Gastrocnemius medialis (tissue), 4 donors: Measurements from ENCODE around the gene MAP3K5. TPM values are rescaled to one million over a fixed set of nuclear protein-coding genes. Genes with fewer than 3 reads are reported as not detected.

Source experiments
- ATAC-seq, 2 donors: fragments of 150-250 bp; one replicate each; pipeline ENCODE4 v1.9.1; 2016
- DNase-seq, 2 donors: peaks; one replicate each; pipeline ENCODE4 v3.0.0-alpha.2; 2019
- H3K27ac ChIP-seq, 4 donors: fragments of 200-600 bp; sonication (generic); 1 replicate in 1 of 4; 2 replicates in 3 of 4; pipeline ENCODE4 v1.5.1; 2016 to 2018; ENCODE audit warnings: mild to moderate bottlenecking in 2 of 4, moderate library complexity in 1 of 4
- H3K27me3 ChIP-seq, 3 donors: fragments of 200-600 bp; sonication (generic) in 2 of 3; 1 replicate in 1 of 3; 2 replicates in 2 of 3; pipeline versions ENCODE4 v1.5.1 to v1.6.0; 2016 to 2019; ENCODE audit warnings: mild to moderate bottlenecking in 1 of 3, moderate library complexity in 1 of 3
- H3K36me3 ChIP-seq, 2 donors: fragments of 200-600 bp; sonication (generic) in 1 of 2; one replicate each; pipeline ENCODE4 v1.5.1; 2017 to 2018
- H3K4me1 ChIP-seq, 2 donors: fragments of 200-600 bp; sonication (generic) in 1 of 2; one replicate each; pipeline ENCODE4 v1.5.1; 2016 to 2017; ENCODE audit warnings: mild to moderate bottlenecking in 2 of 2
- H3K4me3 ChIP-seq, 4 donors: fragments of 200-600 bp; sonication (generic) in 3 of 4; 1 replicate in 1 of 4; 2 replicates in 3 of 4; pipeline ENCODE4 v1.5.1; 2016 to 2019; ENCODE audit warnings: mild to moderate bottlenecking in 2 of 4
- H3K9me3 ChIP-seq, 3 donors: fragments of 200-600 bp; sonication (generic) in 2 of 3; 1 replicate in 1 of 3; 2 replicates in 2 of 3; pipeline ENCODE4 v1.5.1; 2016 to 2019
- POLR2A ChIP-seq, 2 donors: fragments of 450-650 bp; IDR thresholded peaks; one replicate each; pipeline ENCODE4 v1.6.1; 2017; ENCODE audit warnings: antibody characterized with exemption in 2 of 2, mild to moderate bottlenecking in 2 of 2, moderate library complexity in 2 of 2
- in situ Hi-C, 4 donors: fragments of 200-750 bp; cut with MboI; loops; one replicate each; pipeline versions ENCODE4 v1.15.0 to v1.8.0; 2017; ENCODE audit warnings: low sequenced_read_pairs in 4 of 4
- intact Hi-C: fragments of 100-400 bp; cut with DNase I; formaldehyde crosslinking; loops from one replicate; pipeline ENCODE4 v1.15.1; 2023; ENCODE audit warnings: low total_unique reads
- total RNA-seq, 4 donors: library from RNA; depleted of rRNA; stranded (reverse); fragments of >200 nt; gene quantifications; one replicate each; pipeline versions ENCODE4 v1.1.0 to v1.2.3, GENCODE V29; 2016
- TF ChIP-seq, protein P1 (sequence below), 5 experiments: fragments of 450-650 bp in 3 of 5; fragments of 200-600 bp in 2 of 5; sonication (generic) in 2 of 5; IDR thresholded peaks in 4 of 5; conservative IDR thresholded peaks in 1 of 5; 1 replicate in 4 of 5; 2 replicates in 1 of 5; pipeline ENCODE4 v1.5.1; 2016 to 2019; ENCODE audit warnings: antibody characterized with exemption in 5 of 5, mild to moderate bottlenecking in 3 of 5, moderate library complexity in 3 of 5

MAP3K5 gene
- total RNA-seq, 4 donors from 2014 or later = 2.9 to 46.9 (median 4.9) TPM

DNA sequence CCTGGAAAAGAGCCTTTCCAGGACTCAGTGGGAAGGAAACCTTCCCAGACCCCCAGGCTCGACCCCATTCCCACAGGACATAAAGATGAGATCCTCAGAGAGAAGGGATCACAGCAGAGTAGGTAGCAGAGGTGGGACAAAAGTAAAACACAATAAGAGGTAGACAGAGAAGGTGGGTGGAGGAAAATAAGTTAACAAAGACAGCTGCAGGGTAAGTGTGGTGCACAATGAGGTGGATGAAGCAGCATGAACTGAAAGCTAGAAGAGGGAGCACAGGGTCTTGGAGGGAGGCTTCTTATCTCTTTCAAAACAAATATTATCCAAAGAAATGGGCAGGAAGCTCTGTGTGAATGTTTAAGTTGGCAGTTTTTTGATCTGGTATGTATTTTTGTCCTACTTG, 228.1 kb downstream of the MAP3K5 start:
- TF ChIP-seq, protein P1, sequence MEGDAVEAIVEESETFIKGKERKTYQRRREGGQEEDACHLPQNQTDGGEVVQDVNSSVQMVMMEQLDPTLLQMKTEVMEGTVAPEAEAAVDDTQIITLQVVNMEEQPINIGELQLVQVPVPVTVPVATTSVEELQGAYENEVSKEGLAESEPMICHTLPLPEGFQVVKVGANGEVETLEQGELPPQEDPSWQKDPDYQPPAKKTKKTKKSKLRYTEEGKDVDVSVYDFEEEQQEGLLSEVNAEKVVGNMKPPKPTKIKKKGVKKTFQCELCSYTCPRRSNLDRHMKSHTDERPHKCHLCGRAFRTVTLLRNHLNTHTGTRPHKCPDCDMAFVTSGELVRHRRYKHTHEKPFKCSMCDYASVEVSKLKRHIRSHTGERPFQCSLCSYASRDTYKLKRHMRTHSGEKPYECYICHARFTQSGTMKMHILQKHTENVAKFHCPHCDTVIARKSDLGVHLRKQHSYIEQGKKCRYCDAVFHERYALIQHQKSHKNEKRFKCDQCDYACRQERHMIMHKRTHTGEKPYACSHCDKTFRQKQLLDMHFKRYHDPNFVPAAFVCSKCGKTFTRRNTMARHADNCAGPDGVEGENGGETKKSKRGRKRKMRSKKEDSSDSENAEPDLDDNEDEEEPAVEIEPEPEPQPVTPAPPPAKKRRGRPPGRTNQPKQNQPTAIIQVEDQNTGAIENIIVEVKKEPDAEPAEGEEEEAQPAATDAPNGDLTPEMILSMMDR (IDR thresholded peaks at IDR 0.05 in 4 of 5, conservative IDR thresholded peaks at IDR 0.05 in 1 of 5) = no peak
- Histone ChIP-seq H3K4me1 (no peaks in the 10 kb centered on the region), H3K4me3 (no peak overlapping the region), H3K36me3 (peaks cover 0 to 5% of the 10 kb centered on the region in 2 donors), H3K27me3 (no peaks in the 10 kb centered on the region), H3K27ac (no peak overlapping the region), H3K9me3 (no peaks in the 10 kb centered on the region)
- intact Hi-C loops (no loop called here), in situ Hi-C loops (no loop called here)
- DNase-seq (no peak), ATAC-seq (no peak)

DNA sequence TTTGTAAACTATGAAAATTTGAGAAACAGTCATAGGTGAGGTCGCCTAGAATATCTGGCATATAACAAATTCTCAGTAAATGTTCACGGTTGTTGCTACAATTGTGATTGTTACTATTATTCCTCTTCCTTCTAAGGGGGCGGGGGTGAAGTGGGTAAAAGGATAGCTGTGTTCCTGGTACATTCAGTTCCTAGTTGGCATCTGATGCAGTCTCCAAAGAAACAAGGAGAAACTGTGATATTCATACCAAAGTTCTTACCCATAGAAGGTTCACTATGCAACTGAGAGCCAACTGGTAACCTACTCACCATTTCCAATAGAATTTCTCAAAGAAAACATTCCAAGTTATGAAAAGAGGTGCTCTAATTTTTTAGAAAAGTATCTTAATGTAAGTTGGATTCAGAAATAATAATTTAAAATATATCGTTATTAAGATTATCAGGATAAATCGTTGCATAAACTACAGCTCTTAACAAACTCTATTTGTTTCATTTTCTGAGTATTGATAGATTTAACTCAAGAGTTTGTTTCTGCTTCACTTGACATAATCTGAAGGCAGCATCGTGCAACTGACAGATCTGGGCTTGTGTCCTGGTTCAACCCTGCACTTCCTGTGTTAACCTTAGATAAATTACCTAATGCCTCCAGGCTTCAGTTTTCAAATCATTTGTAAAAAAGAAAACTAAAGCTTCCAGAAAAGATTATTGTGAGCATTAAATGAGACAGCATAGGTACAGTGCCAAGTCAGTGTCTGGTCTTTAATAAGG, 228.7 kb downstream of the MAP3K5 start:
- Histone ChIP-seq H3K27ac (no peak overlapping the region), H3K27me3 (no peaks in the 10 kb centered on the region), H3K36me3 (peaks cover 0 to 11% of the 10 kb centered on the region in 2 donors), H3K4me1 (no peaks in the 10 kb centered on the region), H3K4me3 (no peak overlapping the region), H3K9me3 (no peaks in the 10 kb centered on the region)
- ATAC-seq = no peak
- in situ Hi-C loops (no loop called here), intact Hi-C loops (no loop called here)
- no peak for DNase-seq
- TF ChIP-seq POLR2A (IDR thresholded peaks at IDR 0.05) = no peak
- TF ChIP-seq, protein P1 (IDR thresholded peaks at IDR 0.05 in 4 of 5, conservative IDR thresholded peaks at IDR 0.05 in 1 of 5) = no peak

DNA sequence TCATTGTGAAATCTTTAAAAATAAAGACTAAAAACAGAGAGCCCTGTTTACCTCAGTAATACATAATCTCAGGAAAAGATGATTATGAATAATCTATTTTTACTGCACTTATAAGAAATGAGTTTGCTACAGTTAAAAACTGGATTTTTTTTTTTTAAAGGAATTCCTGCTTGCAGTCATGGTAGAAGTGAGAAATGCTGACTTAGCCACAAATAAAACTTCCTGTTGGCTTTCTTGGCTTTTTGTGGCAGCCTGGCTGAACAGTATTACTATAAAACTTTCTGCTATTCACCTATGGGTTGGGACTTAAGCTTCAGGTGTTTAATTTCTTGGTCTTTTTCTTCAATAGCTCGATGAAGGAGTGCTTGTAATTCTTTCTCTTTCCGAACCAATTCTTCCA, 230.1 kb downstream of the MAP3K5 start:
- DNase-seq (no peak), ATAC-seq (no peak)
- H3K4me3 ChIP-seq = no peak overlapping the region
- intact Hi-C loops (no loop called here), in situ Hi-C loops (no loop called here)
- TF ChIP-seq POLR2A (IDR thresholded peaks at IDR 0.05) = no peak
- TF ChIP-seq, protein P1 (IDR thresholded peaks at IDR 0.05 in 4 of 5, conservative IDR thresholded peaks at IDR 0.05 in 1 of 5) = no peak
- no peaks in the 10 kb centered on the region for H3K9me3 ChIP-seq
- no peaks in the 10 kb centered on the region for H3K4me1 ChIP-seq
- H3K27ac ChIP-seq = no peak overlapping the region
- no peaks in the 10 kb centered on the region for H3K27me3 ChIP-seq
- peaks cover 0 to 25% of the 10 kb centered on the region in 2 donors for H3K36me3 ChIP-seq

DNA sequence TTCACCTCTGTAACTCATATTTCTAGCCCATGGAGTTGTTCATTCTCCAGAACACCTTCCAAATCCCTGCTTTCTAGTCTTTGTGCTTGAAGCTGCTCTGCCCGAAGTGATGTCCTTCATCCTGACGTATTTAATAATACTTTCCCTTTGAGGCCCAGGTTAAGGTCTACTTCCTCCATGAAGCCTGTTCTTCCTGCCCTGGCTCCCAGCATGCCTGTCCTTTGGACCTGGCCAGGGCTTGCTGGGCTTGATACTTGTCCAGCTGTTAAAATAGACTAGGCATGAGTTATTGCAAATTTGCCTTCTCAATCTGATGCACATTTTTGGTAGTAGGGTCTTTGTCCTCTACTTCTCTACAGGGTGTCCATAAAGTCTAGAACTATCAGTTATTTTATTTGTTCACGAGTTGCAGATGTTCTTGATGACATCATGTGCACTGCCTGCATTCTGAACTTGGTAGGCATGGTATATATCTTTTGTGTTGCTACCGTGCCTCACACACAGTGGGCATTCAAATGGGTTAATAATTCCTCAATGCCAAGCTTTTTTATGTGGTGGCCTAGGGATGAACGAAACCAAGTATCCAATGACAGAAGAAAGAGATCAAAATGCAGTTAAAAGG, 239.0 kb downstream of the MAP3K5 start:
- H3K4me1 ChIP-seq = peaks cover 0 to 11% of the 10 kb centered on the region in 2 donors
- ATAC-seq (no peak), DNase-seq (no peak)
- intact Hi-C loops = no loop called here
- H3K27me3 ChIP-seq = peaks cover 45 to 48% (median 47%) of the 10 kb centered on the region in 3 donors
- H3K4me3 ChIP-seq = no peak overlapping the region
- no peak overlapping the region for H3K27ac ChIP-seq
- in situ Hi-C loops = no loop called here
- TF ChIP-seq, protein P1 (IDR thresholded peaks at IDR 0.05 in 4 of 5, conservative IDR thresholded peaks at IDR 0.05 in 1 of 5) = no peak
- TF ChIP-seq POLR2A (IDR thresholded peaks at IDR 0.05) = no peak
- H3K36me3 ChIP-seq = peaks cover 0 to 11% of the 10 kb centered on the region in 2 donors
- H3K9me3 ChIP-seq = no peaks in the 10 kb centered on the region
